Chondrocyte (in vitro differentiated cells): Measurements from ENCODE around the gene CRISPLD2. TPM values are rescaled to one million over a fixed set of nuclear protein-coding genes. Genes with fewer than 3 reads are reported as not detected.

ENCODE experiments used
- DNase-seq: peaks from one replicate; pipeline ENCODE4 v3.0.0; 2021; ENCODE audit warnings: mixed read lengths, low spot score
- H3K27ac Mint-ChIP-seq: one replicate; pipeline ENCODE4 v1.8.0; 2021; ENCODE audit warnings: mild to moderate bottlenecking, moderate library complexity, mixed read lengths; ENCODE audit not compliant: unreplicated experiment
- H3K27me3 Mint-ChIP-seq: 2 replicates; pipeline ENCODE4 v1.8.0; 2021; ENCODE audit warnings: low read depth, mixed read lengths
- H3K36me3 Mint-ChIP-seq: 2 replicates; pipeline ENCODE4 v1.8.0; 2021; ENCODE audit warnings: low read depth, mixed read lengths
- H3K4me1 Mint-ChIP-seq: 2 replicates; pipeline ENCODE4 v1.8.0; 2021; ENCODE audit warnings: low read depth, mild to moderate bottlenecking, mixed read lengths
- H3K4me3 Mint-ChIP-seq: one replicate; pipeline ENCODE4 v1.8.0; 2021; ENCODE audit warnings: mild to moderate bottlenecking, moderate library complexity, mixed read lengths; ENCODE audit not compliant: unreplicated experiment
- H3K9me3 Mint-ChIP-seq: 2 replicates; pipeline ENCODE4 v1.8.0; 2021; ENCODE audit warnings: low read depth, mixed read lengths
- long read RNA-seq: library from polyadenylated mRNA; stranded (forward); transcript quantifications from one replicate; pipeline ENCODE4 v2.0.0, GENCODE V29; 2021
- total RNA-seq: library from RNA; stranded (reverse); gene quantifications from 3 replicates; pipeline ENCODE4 v1.2.1, GENCODE V29; 2021
- TF ChIP-seq, protein P1 (sequence below): fragments of 200-600 bp; sonication (generic); IDR thresholded peaks from 2 replicates; pipeline ENCODE4 v1.5.0; 2021; ENCODE audit warnings: antibody characterized with exemption, mild to moderate bottlenecking, moderate library complexity

The CRISPLD2 gene, protein sequence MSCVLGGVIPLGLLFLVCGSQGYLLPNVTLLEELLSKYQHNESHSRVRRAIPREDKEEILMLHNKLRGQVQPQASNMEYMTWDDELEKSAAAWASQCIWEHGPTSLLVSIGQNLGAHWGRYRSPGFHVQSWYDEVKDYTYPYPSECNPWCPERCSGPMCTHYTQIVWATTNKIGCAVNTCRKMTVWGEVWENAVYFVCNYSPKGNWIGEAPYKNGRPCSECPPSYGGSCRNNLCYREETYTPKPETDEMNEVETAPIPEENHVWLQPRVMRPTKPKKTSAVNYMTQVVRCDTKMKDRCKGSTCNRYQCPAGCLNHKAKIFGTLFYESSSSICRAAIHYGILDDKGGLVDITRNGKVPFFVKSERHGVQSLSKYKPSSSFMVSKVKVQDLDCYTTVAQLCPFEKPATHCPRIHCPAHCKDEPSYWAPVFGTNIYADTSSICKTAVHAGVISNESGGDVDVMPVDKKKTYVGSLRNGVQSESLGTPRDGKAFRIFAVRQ
- total RNA-seq: 1.7 to 12.1 TPM (median 11.7 TPM) in 3 replicates
- long read RNA-seq, full-length matches to known transcripts: 4 of 5 reads
- long read RNA-seq, partial matches to known transcripts: 0 of 5 reads
- long read RNA-seq, other reads (novel, unspliced or antisense): 1 of 5 reads

DNA sequence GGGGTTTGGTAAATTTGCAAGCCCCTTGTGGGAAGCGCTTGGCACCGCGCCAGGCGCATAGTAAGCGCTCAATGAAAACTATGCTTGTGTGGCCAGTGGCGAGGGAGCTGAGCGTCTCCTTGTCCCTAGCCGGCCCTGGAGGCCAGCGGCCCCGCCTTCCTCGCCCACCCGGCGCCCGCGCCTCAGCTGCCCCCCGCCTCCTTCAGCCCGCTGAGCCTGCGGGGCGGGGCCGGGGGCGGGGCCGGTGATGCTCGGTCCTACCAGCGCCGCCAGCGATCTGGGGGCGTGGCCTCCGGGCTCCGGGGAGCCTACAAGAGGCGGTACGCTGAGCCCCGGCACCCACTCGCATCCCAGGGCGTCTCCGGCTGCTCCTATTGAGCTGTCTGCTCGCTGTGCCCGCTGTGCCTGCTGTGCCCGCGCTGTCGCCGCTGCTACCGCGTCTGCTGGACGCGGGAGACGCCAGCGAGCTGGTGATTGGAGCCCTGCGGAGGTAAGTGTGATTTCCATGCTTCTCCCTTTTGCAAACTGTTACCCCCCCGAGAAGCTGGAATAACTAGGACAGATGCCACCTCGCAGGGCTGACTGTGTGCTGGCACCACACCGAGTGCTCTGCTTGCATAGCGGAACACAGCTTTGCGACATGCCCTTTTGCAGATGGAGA is at the start of gene CRISPLD2:
CRISPLD2 (plus strand) TSS at position 342 of the 661 bp plus-strand sequence. CDS start 18,511 bp downstream, outside the sequence.
- peak within 1 kb of the TSS; percentile 61 for H3K27ac Mint-ChIP-seq
- no peak for DNase-seq
- no peaks in the 10 kb centered on the region for H3K36me3 Mint-ChIP-seq
- TF ChIP-seq, protein P1, sequence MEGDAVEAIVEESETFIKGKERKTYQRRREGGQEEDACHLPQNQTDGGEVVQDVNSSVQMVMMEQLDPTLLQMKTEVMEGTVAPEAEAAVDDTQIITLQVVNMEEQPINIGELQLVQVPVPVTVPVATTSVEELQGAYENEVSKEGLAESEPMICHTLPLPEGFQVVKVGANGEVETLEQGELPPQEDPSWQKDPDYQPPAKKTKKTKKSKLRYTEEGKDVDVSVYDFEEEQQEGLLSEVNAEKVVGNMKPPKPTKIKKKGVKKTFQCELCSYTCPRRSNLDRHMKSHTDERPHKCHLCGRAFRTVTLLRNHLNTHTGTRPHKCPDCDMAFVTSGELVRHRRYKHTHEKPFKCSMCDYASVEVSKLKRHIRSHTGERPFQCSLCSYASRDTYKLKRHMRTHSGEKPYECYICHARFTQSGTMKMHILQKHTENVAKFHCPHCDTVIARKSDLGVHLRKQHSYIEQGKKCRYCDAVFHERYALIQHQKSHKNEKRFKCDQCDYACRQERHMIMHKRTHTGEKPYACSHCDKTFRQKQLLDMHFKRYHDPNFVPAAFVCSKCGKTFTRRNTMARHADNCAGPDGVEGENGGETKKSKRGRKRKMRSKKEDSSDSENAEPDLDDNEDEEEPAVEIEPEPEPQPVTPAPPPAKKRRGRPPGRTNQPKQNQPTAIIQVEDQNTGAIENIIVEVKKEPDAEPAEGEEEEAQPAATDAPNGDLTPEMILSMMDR: peak; percentile 19
- H3K4me3 Mint-ChIP-seq: peak within 1 kb of the TSS; percentile 81
- peaks cover 19% of the 10 kb centered on the region for H3K4me1 Mint-ChIP-seq
- H3K27me3 Mint-ChIP-seq: peaks cover 7% of the 10 kb centered on the region
- H3K9me3 Mint-ChIP-seq: no peaks in the 10 kb centered on the region

DNA sequence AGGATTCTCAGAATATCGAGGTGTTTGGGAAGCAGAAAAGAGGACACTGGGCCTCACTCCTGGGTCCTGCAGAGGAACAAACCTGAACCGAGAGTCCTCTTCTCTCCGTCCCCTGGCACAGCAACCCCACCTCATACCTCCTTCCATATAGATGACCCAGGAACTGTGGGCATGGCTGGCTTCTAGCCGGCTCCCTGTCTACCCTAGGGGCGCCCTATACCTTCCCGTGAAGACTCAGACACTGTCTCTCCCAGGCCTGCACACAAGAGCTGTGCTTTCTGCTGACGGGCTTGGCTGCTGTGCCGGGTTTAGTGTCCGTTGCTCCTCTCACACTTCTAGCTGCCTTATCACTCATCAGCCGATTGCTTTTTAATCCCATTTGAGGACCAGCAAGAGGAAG is 46.5 kb upstream of the CRISPLD2 start:
- no peaks in the 10 kb centered on the region for H3K9me3 Mint-ChIP-seq
- H3K36me3 Mint-ChIP-seq: peaks cover 29% of the 10 kb centered on the region

DNA sequence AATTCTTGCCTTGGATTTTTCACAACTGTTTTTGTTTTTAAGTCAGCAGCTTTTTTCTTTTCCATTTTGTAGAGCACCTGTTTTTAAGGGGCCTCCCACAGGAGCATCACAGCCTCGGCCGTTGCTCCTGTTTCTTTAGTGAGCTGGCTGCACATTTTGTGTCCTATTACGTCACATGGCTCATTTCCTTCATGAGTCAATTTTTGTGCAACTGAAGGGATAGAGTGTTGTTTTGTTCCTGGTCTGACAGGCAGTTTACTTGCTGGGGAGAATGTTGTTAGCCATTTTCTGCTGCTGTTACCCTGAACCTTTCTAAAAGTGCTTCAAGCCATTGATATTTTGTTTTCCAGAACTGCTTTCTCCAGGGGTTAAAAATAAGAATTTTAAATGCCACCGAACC is 45.0 kb upstream of the CRISPLD2 start:
- H3K27ac Mint-ChIP-seq: peak overlapping the region; percentile 64
- H3K36me3 Mint-ChIP-seq: peaks cover 31% of the 10 kb centered on the region
- no peak for DNase-seq
- no peaks in the 10 kb centered on the region for H3K4me1 Mint-ChIP-seq
- H3K4me3 Mint-ChIP-seq: no peak overlapping the region
- TF ChIP-seq, protein P1: no peak
- H3K27me3 Mint-ChIP-seq: no peaks in the 10 kb centered on the region
- no peaks in the 10 kb centered on the region for H3K9me3 Mint-ChIP-seq

More for the DNA sequence above, 46.5 kb upstream of the CRISPLD2 start:
- H3K27ac Mint-ChIP-seq: no peak overlapping the region
- H3K4me1 Mint-ChIP-seq: no peaks in the 10 kb centered on the region
- H3K4me3 Mint-ChIP-seq: no peak overlapping the region
- no peak for DNase-seq
- H3K27me3 Mint-ChIP-seq: no peaks in the 10 kb centered on the region
- TF ChIP-seq, protein P1: no peak

DNA sequence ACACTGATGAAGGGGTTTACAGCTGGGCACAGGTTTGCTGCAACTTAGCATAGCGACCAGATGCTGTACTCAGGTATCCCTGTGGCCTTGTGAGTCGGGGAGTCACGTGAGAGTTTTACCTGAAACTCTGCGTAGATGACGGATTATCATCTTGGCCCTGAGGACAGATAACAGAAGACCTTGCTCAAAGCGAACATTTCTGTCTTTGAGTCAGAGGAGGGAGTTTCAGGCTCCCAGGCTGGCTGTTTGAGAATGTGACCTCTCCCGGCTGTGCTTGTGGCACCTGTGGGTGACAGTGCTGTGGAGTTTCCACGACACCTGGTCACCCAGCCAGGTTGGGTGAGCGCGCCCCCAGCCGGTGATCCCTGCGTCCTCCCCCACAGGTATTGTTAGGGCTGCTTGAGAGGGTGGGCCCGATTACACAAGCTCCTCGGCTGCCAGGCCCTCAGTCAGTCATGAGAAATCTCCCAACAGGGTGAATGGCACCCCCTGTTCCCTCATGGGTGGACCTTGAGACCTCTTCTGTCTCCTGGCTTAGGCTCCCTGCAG is 44.4 kb upstream of the CRISPLD2 start:
- Mint-ChIP-seq H3K27me3 (no peaks in the 10 kb centered on the region), H3K4me3 (no peak overlapping the region), H3K4me1 (no peaks in the 10 kb centered on the region), H3K36me3 (peaks cover 36% of the 10 kb centered on the region), H3K9me3 (no peaks in the 10 kb centered on the region), H3K27ac (no peak overlapping the region)
- DNase-seq: no peak
- TF ChIP-seq, protein P1: no peak

DNA sequence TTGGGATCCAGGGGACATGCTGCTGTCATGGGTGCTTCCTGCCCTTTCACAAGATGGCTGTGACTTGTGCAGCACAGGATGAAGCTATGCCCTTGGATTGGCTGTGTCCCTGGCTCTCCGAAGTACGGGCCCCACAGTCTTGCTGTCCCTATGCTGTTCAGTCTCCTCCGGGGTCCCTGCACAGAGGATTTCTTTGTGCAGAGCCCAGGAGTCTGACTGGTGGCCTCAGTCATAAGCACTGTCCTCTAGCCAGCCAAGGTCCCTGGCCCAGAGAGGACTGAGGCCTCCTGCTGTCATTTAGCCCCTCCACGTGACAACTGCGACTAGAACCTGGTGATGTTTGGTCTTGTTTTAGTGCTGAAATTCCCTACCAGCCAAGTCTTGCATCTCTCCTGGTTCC is 42.4 kb upstream of the CRISPLD2 start:
- no peak for DNase-seq
- H3K27me3 Mint-ChIP-seq: no peaks in the 10 kb centered on the region
- H3K4me3 Mint-ChIP-seq: no peak overlapping the region
- no peaks in the 10 kb centered on the region for H3K9me3 Mint-ChIP-seq
- H3K4me1 Mint-ChIP-seq: no peaks in the 10 kb centered on the region
- peaks cover 42% of the 10 kb centered on the region for H3K36me3 Mint-ChIP-seq
- H3K27ac Mint-ChIP-seq: no peak overlapping the region
- TF ChIP-seq, protein P1: no peak
